GM23338 (cell line): Measurements from ENCODE around the gene DPM1.
A peak's percentile ranks its signal among the peaks of the same experiment; 100 is the strongest.

Experiments
- CREB1 ChIP-seq: fragments of 250-450 bp; sonication (Bioruptor Pico); IDR thresholded peaks from 2 replicates; pipeline ENCODE4 v1.5.0; 2020; ENCODE audit warnings: low read depth, mild to moderate bottlenecking, moderate library complexity
- CTCF ChIP-seq, 2 experiments: fragments of 200-600 bp in 1 of 2; sonication (generic) in 1 of 2; conservative IDR thresholded peaks; 2 replicates each; pipeline versions ENCODE4 v1.5.1 to v1.6.1; 2016 to 2017; ENCODE audit warnings: antibody characterized with exemption in 2 of 2, low read depth in 2 of 2, mild to moderate bottlenecking in 2 of 2, moderate library complexity in 1 of 2
- EZH2 ChIP-seq: fragments of 200-600 bp; sonication (generic); IDR thresholded peaks from one replicate; pipeline ENCODE4 v1.8.0; 2017; ENCODE audit warnings: antibody characterized with exemption, mild to moderate bottlenecking, low read depth; ENCODE audit not compliant: unreplicated experiment
- EZH2phosphoT487 ChIP-seq: fragments of 200-600 bp; sonication (generic); IDR thresholded peaks from one replicate; pipeline ENCODE4 v1.8.1; 2018; ENCODE audit warnings: antibody characterized with exemption; ENCODE audit not compliant: unreplicated experiment
- NANOG ChIP-seq: IDR thresholded peaks from 2 replicates; pipeline ENCODE4 v1.6.1; 2016; ENCODE audit warnings: antibody characterized with exemption, borderline replicate concordance
- POLR2AphosphoS5 ChIP-seq: IDR thresholded peaks from 2 replicates; pipeline ENCODE4 v1.6.1; 2016; ENCODE audit warnings: antibody characterized with exemption, low read depth
- REST ChIP-seq: IDR thresholded peaks from one replicate; pipeline ENCODE4 v1.6.1; 2018; ENCODE audit warnings: antibody characterized with exemption; ENCODE audit not compliant: unreplicated experiment
- STAT1 ChIP-seq: IDR thresholded peaks from one replicate; pipeline ENCODE4 v1.6.1; 2016; ENCODE audit warnings: antibody characterized with exemption; ENCODE audit not compliant: unreplicated experiment
- ZNF114 ChIP-seq: fragments of 250-450 bp; sonication (Bioruptor Pico); IDR thresholded peaks from 2 replicates; pipeline ENCODE4 v1.5.0; 2020; ENCODE audit warnings: mild to moderate bottlenecking, moderate library complexity
- ZNF331 ChIP-seq: fragments of 250-450 bp; sonication (Bioruptor Pico); IDR thresholded peaks from 2 replicates; pipeline ENCODE4 v1.5.0; 2020; ENCODE audit warnings: low read depth, mild to moderate bottlenecking, moderate library complexity
- ZNF462 ChIP-seq: fragments of 250-450 bp; sonication (Bioruptor Pico); IDR thresholded peaks from 2 replicates; pipeline ENCODE4 v1.5.0; 2020; ENCODE audit warnings: mild to moderate bottlenecking, moderate library complexity

- TF ChIP-seq CTCF (conservative IDR thresholded peaks at IDR 0.05; ENCODE audit: low read depth in 2 of 2) (no peak), EZH2phosphoT487 (no peak), POLR2AphosphoS5 (no peak), CREB1 (no peak), EZH2 (no peak), NANOG (peak; percentile 23; the same call in 1 of the 2 replicates), ZNF331 (CRISPR knock-in tag) (no peak), REST (no peak), ZNF462 (CRISPR knock-in tag) (peak; percentile 55; the same call in 1 of the 2 replicates), ZNF114 (CRISPR knock-in tag) (no peak), STAT1 (no peak)
Observed at GRCh38 chr20:50992336-50992732, 34.0 kb upstream of the DPM1 start.
